GM12878 (cell line): ENCODE measurements around the gene TMEM94. TPM values are rescaled to one million over a fixed set of nuclear protein-coding genes. Genes with fewer than 3 reads are reported as not detected.

Experiments used
- BCL11A ChIP-seq: IDR thresholded peaks from 2 replicates; pipeline ENCODE4 v1.6.1; 2011; ENCODE audit warnings: low read depth, low read length
- ESRRA ChIP-seq: IDR thresholded peaks from 2 replicates; pipeline ENCODE4 v1.6.1; 2012; ENCODE audit warnings: mild to moderate bottlenecking, low read length, improper control_type of control experiment
- ETV6 ChIP-seq, 2 experiments: fragments of 450-650 bp in 1 of 2; IDR thresholded peaks in 1 of 2; conservative IDR thresholded peaks in 1 of 2; 2 replicates each; pipeline ENCODE4 v1.6.1; 2014; ENCODE audit warnings: antibody characterized with exemption in 1 of 2, borderline replicate concordance in 1 of 2, low read depth in 1 of 2, mild to moderate bottlenecking in 1 of 2, moderate library complexity in 1 of 2
- JUNB ChIP-seq: IDR thresholded peaks from 2 replicates; pipeline ENCODE4 v1.6.1; 2016; ENCODE audit warnings: antibody characterized with exemption, mild to moderate bottlenecking
- KAT2A ChIP-seq: conservative IDR thresholded peaks from 2 replicates; pipeline ENCODE4 v1.6.1; 2011; ENCODE audit warnings: low read depth, low read length; ENCODE audit not compliant: control insufficient read depth
- MEF2B ChIP-seq: fragments of 450-650 bp; IDR thresholded peaks from 2 replicates; pipeline ENCODE4 v1.6.1; 2018; ENCODE audit warnings: mild to moderate bottlenecking, moderate library complexity; ENCODE audit not compliant: partially characterized antibody, poor library complexity, severe bottlenecking
- MXI1 ChIP-seq: fragments of 150-350 bp; IDR thresholded peaks from 2 replicates; pipeline ENCODE4 v1.6.1; 2011; ENCODE audit warnings: low read depth, mild to moderate bottlenecking, inconsistent platforms, low read length, improper control_type of control experiment
- MYB ChIP-seq: fragments of 150-350 bp; IDR thresholded peaks from 2 replicates; pipeline ENCODE4 v1.6.1; 2014; ENCODE audit warnings: mild to moderate bottlenecking, low read depth, low read length, borderline replicate concordance
- NFXL1 ChIP-seq: fragments of 450-650 bp; IDR thresholded peaks from 2 replicates; pipeline ENCODE4 v1.6.1; 2017; ENCODE audit warnings: antibody characterized with exemption, mild to moderate bottlenecking, borderline replicate concordance
- NKRF ChIP-seq: fragments of 450-650 bp; conservative IDR thresholded peaks from 2 replicates; pipeline ENCODE4 v1.6.1; 2017; ENCODE audit warnings: mild to moderate bottlenecking, moderate library complexity
- NR2C2 ChIP-seq: IDR thresholded peaks from 2 replicates; pipeline ENCODE4 v1.6.1; 2011; ENCODE audit warnings: borderline replicate concordance, low read depth; ENCODE audit not compliant: control insufficient read depth, insufficient read length
- NRF1 ChIP-seq: conservative IDR thresholded peaks from 2 replicates; pipeline ENCODE4 v1.6.1; 2011; ENCODE audit warnings: mild to moderate bottlenecking, low read depth, low read length, improper control_type of control experiment
- PBX3 ChIP-seq: IDR thresholded peaks from 2 replicates; pipeline ENCODE4 v1.6.1; 2011; ENCODE audit warnings: mild to moderate bottlenecking, low read depth, low read length, moderate library complexity; ENCODE audit not compliant: insufficient replicate concordance
- PML ChIP-seq: IDR thresholded peaks from 2 replicates; pipeline ENCODE4 v1.6.1; 2012; ENCODE audit warnings: low read length, inconsistent platforms
- POLR2A ChIP-seq: IDR thresholded peaks from 2 replicates; pipeline ENCODE4 v1.6.1; 2011; ENCODE audit warnings: low read depth, mild to moderate bottlenecking, low read length
- POLR2AphosphoS2 ChIP-seq: IDR thresholded peaks from 2 replicates; pipeline ENCODE4 v1.6.1; 2011; ENCODE audit warnings: low read depth, mild to moderate bottlenecking, low read length, improper control_type of control experiment, moderate library complexity
- POLR2AphosphoS5 ChIP-seq: IDR thresholded peaks from 2 replicates; pipeline ENCODE4 v1.6.1; 2011; ENCODE audit warnings: mild to moderate bottlenecking, low read length, inconsistent platforms
- POU2F2 ChIP-seq: IDR thresholded peaks from 3 replicates; pipeline ENCODE4 v1.6.1; 2011; ENCODE audit warnings: low read depth, mild to moderate bottlenecking, low read length, borderline replicate concordance
- RAD21 ChIP-seq: IDR thresholded peaks from 2 replicates; pipeline ENCODE4 v1.6.1; 2011; ENCODE audit warnings: mild to moderate bottlenecking, low read depth, low read length, moderate library complexity; ENCODE audit not compliant: insufficient read depth
- RBBP5 ChIP-seq: fragments of 200-600 bp; sonication (generic); conservative IDR thresholded peaks from 2 replicates; pipeline ENCODE4 v1.6.1; 2016
- SKIL ChIP-seq: fragments of 450-650 bp; IDR thresholded peaks from 2 replicates; pipeline ENCODE4 v1.6.1; 2017; ENCODE audit warnings: mild to moderate bottlenecking, low read depth, inconsistent platforms; ENCODE audit not compliant: poor library complexity, severe bottlenecking
- SP1 ChIP-seq: IDR thresholded peaks from one replicate; pipeline ENCODE4 v1.6.1; 2011; ENCODE audit warnings: low read depth, low read length
- SUPT20H ChIP-seq: IDR thresholded peaks from 2 replicates; pipeline ENCODE4 v1.6.1; 2011; ENCODE audit warnings: low read depth, mild to moderate bottlenecking, low read length, moderate library complexity, borderline replicate concordance; ENCODE audit not compliant: control insufficient read depth
- SUZ12 ChIP-seq: fragments of 200-600 bp; sonication (generic); IDR thresholded peaks from one replicate; pipeline ENCODE4 v1.6.1; 2018; ENCODE audit warnings: antibody characterized with exemption, mild to moderate bottlenecking; ENCODE audit not compliant: unreplicated experiment
- TAF1 ChIP-seq: IDR thresholded peaks from 2 replicates; pipeline ENCODE4 v1.6.1; 2011; ENCODE audit warnings: mild to moderate bottlenecking, low read depth, low read length, borderline replicate concordance
- TBL1XR1 ChIP-seq: IDR thresholded peaks from 2 replicates; pipeline ENCODE4 v1.6.1; 2012; ENCODE audit warnings: low read depth, low read length, improper control_type of control experiment
- WRNIP1 ChIP-seq: IDR thresholded peaks from 2 replicates; pipeline ENCODE4 v1.6.1; 2011; ENCODE audit warnings: low read depth, low read length, improper control_type of control experiment, borderline replicate concordance
- polyA plus RNA-seq, 11 experiments: library from polyadenylated mRNA; depleted of rRNA in 4 of 11; unstranded in 6 of 11; stranded (reverse) in 5 of 11; fragments of >200 nt; fragmentation: Nextera tagmentation in 4 of 11; fragmentation: Illumina TruSeq in 1 of 11; extraction: Ambion mirVana in 4 of 11; extraction: Trizol in 1 of 11; gene quantifications; 1 replicate in 1 of 11; 2 replicates in 10 of 11; pipeline versions ENCODE4 v1.2.1 to v1.2.3, GENCODE V29; 2011 to 2016; ENCODE audit warnings: inconsistent platforms in 2 of 11, missing spikeins in 2 of 11, low read depth in 1 of 11
- total RNA-seq, 4 experiments: library from RNA; depleted of rRNA in 3 of 4; stranded (reverse); fragments of >200 nt in 3 of 4; fragmentation: Illumina TruSeq in 1 of 4; extraction: Trizol in 1 of 4; gene quantifications; 2 replicates each; pipeline versions ENCODE4 v1.2.1 to v1.2.3, GENCODE V29; 2013 to 2021

The TMEM94 gene
- total and polyA plus RNA-seq, 10 of the 15 experiments (the other 5 are each of a cell fraction or from before 2014, with no cell fraction given) = 0.31 to 70.7 (median 24.4) TPM

GRCh38 chr17:75516255-75516618 lies 59.8 kb downstream of the TMEM94 start, which contains the start of gene TSEN54 (continued):
- TF ChIP-seq NR2C2 (no peak), PML (no peak), JUNB (no peak), NRF1 (peak; percentile 13; the same call in 1 of the 2 replicates), TAF1 (no peak), MEF2B (no peak), POLR2AphosphoS5 (no peak), NKRF (no peak), SUPT20H (no peak), SKIL (no peak), NFXL1 (no peak), POU2F2 (no peak), WRNIP1 (no peak), PBX3 (peak; percentile 50), SP1 (peak; percentile 93), POLR2A (0 out of 2 replicates have a peak, but pooled peaks have one; percentile 51), TBL1XR1 (no peak), KAT2A (no peak), SUZ12 (no peak), MYB (no peak), MXI1 (no peak), ETV6 (conservative IDR thresholded peaks at IDR 0.05 in 1 of 2, IDR thresholded peaks at IDR 0.05 in 1 of 2; ENCODE audit: borderline replicate concordance in 1 of 2, low read depth in 1 of 2) (no peak), RAD21 (no peak), ESRRA (no peak), POLR2AphosphoS2 (no peak), RBBP5 (no peak), BCL11A (no peak)
